ENCODE results near the gene CIDEA. TPM values are rescaled to one million over a fixed set of nuclear protein-coding genes. Genes with fewer than 3 reads are reported as not detected.

CIDEA gene
- polyA plus RNA-seq, 2 donors, result 0.79 to 2.1 TPM

DNA sequence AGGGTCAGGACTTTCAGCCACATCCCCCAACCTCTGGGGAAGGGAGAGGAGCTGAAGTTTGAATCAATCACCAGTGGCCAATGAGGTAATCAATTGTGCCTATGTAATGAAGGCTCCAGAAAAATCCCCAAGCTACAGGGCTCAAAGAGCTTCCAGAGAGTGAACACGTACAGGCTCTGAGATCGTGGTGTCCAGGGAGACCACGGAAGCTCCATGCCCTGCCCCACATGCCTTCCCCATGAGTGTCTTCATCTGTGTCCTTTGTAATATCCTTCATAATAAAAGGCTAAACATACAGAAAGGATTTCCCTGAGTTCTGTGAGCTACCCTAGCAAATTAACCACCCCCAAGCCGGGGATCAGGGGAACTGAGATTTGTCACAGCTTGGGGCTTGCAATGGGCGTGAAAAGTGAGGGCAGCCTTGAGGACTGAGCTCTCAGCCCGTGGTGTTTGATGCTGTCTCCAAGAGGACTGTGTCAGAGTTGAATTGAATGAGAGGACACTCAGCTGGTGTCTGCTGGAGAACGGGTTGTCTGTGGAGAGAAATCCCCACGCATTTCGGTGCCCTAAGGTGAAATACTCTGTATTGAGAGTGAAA is 28.4 kb downstream of the CIDEA start:
- Histone ChIP-seq H3K27ac (ENCODE audit: low read depth in 2 of 2, low read length in 1 of 2) (no peak overlapping the region), H3K4me3 (ENCODE audit: low read depth in 1 of 2, low read length in 2 of 2) (no peak overlapping the region), H3K9me3 (ENCODE audit: control insufficient read depth in 2 of 2, insufficient read depth in 1 of 2, low read depth in 1 of 2, low read length in 1 of 2) (no peaks in the 10 kb centered on the region), H3K27me3 (ENCODE audit: control insufficient read depth in 1 of 2, insufficient read depth in 2 of 2, low read length in 2 of 2) (no peaks in the 10 kb centered on the region), H3K36me3 (ENCODE audit: control insufficient read depth in 2 of 2, insufficient read depth in 2 of 2, low read length in 1 of 2) (no peaks in the 10 kb centered on the region), H3K4me1 (ENCODE audit: control insufficient read depth in 2 of 2, insufficient read depth in 2 of 2, low read length in 1 of 2) (peaks cover 5 to 6% of the 10 kb centered on the region in 2 donors)
- 64 to 72% methylated on average over 9 of the region's 9 CpGs for WGBS, 2 donors

DNA sequence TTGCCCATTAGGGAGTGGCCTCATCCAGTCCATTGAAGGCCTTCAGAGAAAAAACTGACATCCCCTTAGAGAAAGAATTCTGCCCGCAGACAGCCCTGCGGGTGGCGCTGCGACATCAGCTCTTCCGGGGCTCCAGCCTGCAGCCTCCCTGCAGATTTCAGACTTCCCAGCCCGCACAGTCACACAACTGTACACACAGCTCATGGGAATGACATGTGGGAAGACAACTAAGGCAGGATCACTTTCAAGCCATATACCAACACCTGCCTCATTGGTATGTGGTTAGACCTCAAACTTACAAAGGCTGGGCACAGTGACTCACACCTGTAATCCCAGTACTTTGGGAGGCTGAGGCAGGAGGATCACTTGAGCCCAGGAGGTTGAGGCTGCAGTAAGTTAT is 29.1 kb downstream of the CIDEA start:
- H3K27me3 ChIP-seq (ENCODE audit: control insufficient read depth in 1 of 2, insufficient read depth in 2 of 2, low read length in 2 of 2), result no peaks in the 10 kb centered on the region
- H3K36me3 ChIP-seq (ENCODE audit: control insufficient read depth in 2 of 2, insufficient read depth in 2 of 2, low read length in 1 of 2), result no peaks in the 10 kb centered on the region
- peaks cover 4 to 5% of the 10 kb centered on the region in 2 donors for H3K4me1 ChIP-seq (ENCODE audit: control insufficient read depth in 2 of 2, insufficient read depth in 2 of 2, low read length in 1 of 2)
- H3K9me3 ChIP-seq (ENCODE audit: control insufficient read depth in 2 of 2, insufficient read depth in 1 of 2, low read depth in 1 of 2, low read length in 1 of 2), result no peaks in the 10 kb centered on the region
- H3K27ac ChIP-seq (ENCODE audit: low read depth in 2 of 2, low read length in 1 of 2), result no peak overlapping the region
- H3K4me3 ChIP-seq (ENCODE audit: low read depth in 1 of 2, low read length in 2 of 2), result no peak overlapping the region
- WGBS, 2 donors, result 68 to 76% methylated on average over 6 of the region's 6 CpGs

DNA sequence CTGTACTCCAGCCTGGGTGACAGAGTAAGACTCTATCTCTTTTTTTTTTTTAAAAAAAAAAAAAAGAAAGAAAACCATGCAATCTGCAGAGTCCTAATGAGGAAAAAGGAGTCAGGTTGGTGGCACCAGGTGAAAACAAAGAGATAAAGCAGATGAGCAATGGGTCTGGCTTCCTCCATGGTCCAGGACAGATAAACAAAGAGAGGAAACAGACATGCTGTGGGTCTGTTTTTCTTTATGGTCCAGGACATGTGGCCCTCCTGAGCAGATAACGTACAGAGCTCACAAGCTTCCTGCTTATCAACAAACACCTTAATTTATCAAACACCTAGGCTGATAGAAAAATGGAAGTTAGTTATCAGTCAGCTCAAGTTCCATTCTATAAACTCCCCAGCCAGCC is 29.5 kb downstream of the CIDEA start:
- H3K4me1 ChIP-seq (ENCODE audit: control insufficient read depth in 2 of 2, insufficient read depth in 2 of 2, low read length in 1 of 2), result peaks cover 4 to 5% of the 10 kb centered on the region in 2 donors
- 59 to 79% methylated on average over 1 of the region's 1 CpG for WGBS, 2 donors
- no peaks in the 10 kb centered on the region for H3K27me3 ChIP-seq (ENCODE audit: control insufficient read depth in 1 of 2, insufficient read depth in 2 of 2, low read length in 2 of 2)
- H3K9me3 ChIP-seq (ENCODE audit: control insufficient read depth in 2 of 2, insufficient read depth in 1 of 2, low read depth in 1 of 2, low read length in 1 of 2), result no peaks in the 10 kb centered on the region
- H3K27ac ChIP-seq (ENCODE audit: low read depth in 2 of 2, low read length in 1 of 2), result no peak overlapping the region
- H3K36me3 ChIP-seq (ENCODE audit: control insufficient read depth in 2 of 2, insufficient read depth in 2 of 2, low read length in 1 of 2), result no peaks in the 10 kb centered on the region
- no peak overlapping the region for H3K4me3 ChIP-seq (ENCODE audit: low read depth in 1 of 2, low read length in 2 of 2)

DNA sequence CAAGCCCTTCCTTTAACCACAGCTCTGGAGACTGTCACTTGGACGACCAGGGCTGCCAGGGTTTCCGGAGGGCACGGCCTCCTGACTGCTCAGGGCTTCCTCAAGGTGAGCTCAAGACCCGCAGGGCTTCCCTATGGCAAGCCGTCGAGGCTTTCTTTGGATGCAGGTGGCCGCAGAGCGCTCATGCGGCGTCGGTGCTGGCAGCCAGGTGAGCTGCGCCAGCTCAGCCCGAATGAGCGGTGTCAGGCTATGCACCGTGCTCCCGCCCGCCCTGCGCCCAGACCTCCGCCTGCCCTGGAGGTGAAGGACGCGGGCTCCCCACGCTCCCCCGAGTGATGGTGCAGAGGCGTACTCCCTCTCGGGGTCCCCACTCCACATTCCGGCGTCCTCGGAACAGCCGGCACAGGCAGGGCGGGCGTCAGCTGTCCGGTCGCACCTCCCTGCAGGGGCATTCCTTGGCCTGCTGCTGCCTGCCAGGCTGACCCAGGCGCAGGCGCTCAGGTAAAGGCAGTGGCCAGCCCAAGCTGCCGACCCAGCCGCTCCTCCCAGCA is 33.0 kb downstream of the CIDEA start:
- Histone ChIP-seq H3K4me3 (ENCODE audit: low read depth in 1 of 2, low read length in 2 of 2) (peak overlapping the region; percentile 36 to 53), H3K27me3 (ENCODE audit: control insufficient read depth in 1 of 2, insufficient read depth in 2 of 2, low read length in 2 of 2) (no peaks in the 10 kb centered on the region)
- 24 to 25% methylated on average over 37 of the region's 37 CpGs for WGBS, 2 donors

DNA sequence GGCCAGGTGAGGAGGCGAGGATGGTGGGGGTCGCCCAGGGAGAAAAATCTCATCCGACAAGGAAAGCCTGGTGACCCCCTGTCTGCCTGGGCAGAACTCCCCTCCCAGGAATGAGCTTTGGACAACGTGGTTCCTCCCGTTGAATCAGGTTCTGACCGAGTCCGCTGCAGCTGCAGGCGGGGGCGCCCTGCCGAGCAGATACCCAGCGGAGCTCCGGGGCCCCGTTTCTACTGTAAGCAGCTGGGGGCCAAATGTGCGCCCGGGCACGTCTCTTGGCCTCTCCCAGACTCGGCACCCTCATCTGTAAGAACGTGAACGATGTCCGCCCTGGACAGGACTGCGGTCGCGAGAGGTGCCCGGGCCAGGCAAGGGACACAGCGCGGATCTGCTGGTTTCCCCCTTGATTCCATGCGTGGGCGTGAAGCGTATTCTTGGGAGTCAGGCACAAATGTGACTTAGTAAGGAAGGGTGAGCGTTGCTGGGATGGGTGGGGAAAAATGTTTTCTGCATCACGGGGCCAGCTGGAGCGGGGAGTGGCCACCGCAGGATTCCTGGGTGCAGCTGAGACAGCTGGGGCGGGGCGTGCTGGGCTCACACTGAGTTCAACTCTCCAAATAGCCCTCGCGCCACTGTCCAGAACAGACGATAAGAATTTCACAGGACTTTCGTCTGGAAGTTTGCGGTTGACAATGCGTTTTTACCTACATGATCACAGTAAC is 33.7 kb downstream of the CIDEA start:
- Histone ChIP-seq H3K9me3 (ENCODE audit: control insufficient read depth in 2 of 2, insufficient read depth in 1 of 2, low read depth in 1 of 2, low read length in 1 of 2) (no peaks in the 10 kb centered on the region), H3K36me3 (ENCODE audit: control insufficient read depth in 2 of 2, insufficient read depth in 2 of 2, low read length in 1 of 2) (no peaks in the 10 kb centered on the region), H3K4me3 (ENCODE audit: low read depth in 1 of 2, low read length in 2 of 2) (peak overlapping the region; percentile 36 to 53), H3K27ac (ENCODE audit: low read depth in 2 of 2, low read length in 1 of 2) (peak overlapping the region; percentile 61 to 88), H3K27me3 (ENCODE audit: control insufficient read depth in 1 of 2, insufficient read depth in 2 of 2, low read length in 2 of 2) (no peaks in the 10 kb centered on the region), H3K4me1 (ENCODE audit: control insufficient read depth in 2 of 2, insufficient read depth in 2 of 2, low read length in 1 of 2) (peaks cover 4 to 5% of the 10 kb centered on the region in 2 donors)
- WGBS, 2 donors, result 2 to 3% methylated on average over 41 of the region's 41 CpGs

More for the DNA sequence above, 33.0 kb downstream of the CIDEA start:
- no peaks in the 10 kb centered on the region for H3K9me3 ChIP-seq (ENCODE audit: control insufficient read depth in 2 of 2, insufficient read depth in 1 of 2, low read depth in 1 of 2, low read length in 1 of 2)
- no peaks in the 10 kb centered on the region for H3K36me3 ChIP-seq (ENCODE audit: control insufficient read depth in 2 of 2, insufficient read depth in 2 of 2, low read length in 1 of 2)
- H3K4me1 ChIP-seq (ENCODE audit: control insufficient read depth in 2 of 2, insufficient read depth in 2 of 2, low read length in 1 of 2), result peaks cover 4 to 5% of the 10 kb centered on the region in 2 donors
- H3K27ac ChIP-seq (ENCODE audit: low read depth in 2 of 2, low read length in 1 of 2), result peak overlapping the region; percentile 52 to 88

DNA sequence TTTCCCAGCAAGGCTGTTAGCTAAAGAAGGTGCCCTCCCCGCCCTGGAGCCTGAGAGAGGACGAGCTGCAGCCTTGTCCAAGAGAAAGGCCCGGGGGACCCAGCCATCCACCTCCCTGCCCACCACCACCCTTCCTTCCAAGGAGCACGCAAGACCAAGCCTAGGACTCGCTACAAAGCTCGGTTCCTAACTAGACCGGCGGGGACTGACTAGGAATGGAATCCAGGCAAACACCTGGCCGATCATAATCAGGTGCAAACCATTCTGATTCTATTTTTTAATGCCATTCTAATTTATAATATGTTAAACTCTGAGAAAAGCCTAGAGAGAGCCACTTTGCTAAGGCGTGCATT is 34.2 kb downstream of the CIDEA start:
- H3K4me3 ChIP-seq (ENCODE audit: low read depth in 1 of 2, low read length in 2 of 2), result peak overlapping the region; percentile 36 to 53
- H3K27ac ChIP-seq (ENCODE audit: low read depth in 2 of 2, low read length in 1 of 2), result peak overlapping the region; percentile 61 to 88
- no peaks in the 10 kb centered on the region for H3K9me3 ChIP-seq (ENCODE audit: control insufficient read depth in 2 of 2, insufficient read depth in 1 of 2, low read depth in 1 of 2, low read length in 1 of 2)
- H3K36me3 ChIP-seq (ENCODE audit: control insufficient read depth in 2 of 2, insufficient read depth in 2 of 2, low read length in 1 of 2), result no peaks in the 10 kb centered on the region
- WGBS, 2 donors, result 13% methylated on average over 10 of the region's 10 CpGs
- H3K27me3 ChIP-seq (ENCODE audit: control insufficient read depth in 1 of 2, insufficient read depth in 2 of 2, low read length in 2 of 2), result no peaks in the 10 kb centered on the region
- H3K4me1 ChIP-seq (ENCODE audit: control insufficient read depth in 2 of 2, insufficient read depth in 2 of 2, low read length in 1 of 2), result peaks cover 4 to 5% of the 10 kb centered on the region in 2 donors

DNA sequence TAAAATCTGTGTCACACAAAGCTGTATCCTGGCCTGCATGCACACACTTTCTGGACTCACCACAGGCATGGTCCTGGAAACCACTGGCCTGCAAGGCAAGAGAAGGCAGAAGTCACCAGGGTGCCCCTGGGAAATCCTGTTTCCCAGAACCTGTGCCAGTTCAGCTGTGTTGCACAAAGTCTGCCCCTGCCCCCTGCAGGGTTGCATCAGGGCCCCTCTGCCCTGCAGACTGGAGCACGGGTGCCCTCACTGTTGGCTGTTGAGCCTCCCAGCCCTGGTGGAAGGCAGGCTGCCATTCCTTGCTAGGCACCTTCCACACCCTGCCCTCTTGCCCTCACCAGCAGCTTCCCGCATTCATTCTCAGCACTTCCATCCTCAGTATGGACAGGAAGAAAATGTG is 35.9 kb downstream of the CIDEA start:
- H3K27me3 ChIP-seq (ENCODE audit: control insufficient read depth in 1 of 2, insufficient read depth in 2 of 2, low read length in 2 of 2), result no peaks in the 10 kb centered on the region
- peaks cover 4 to 5% of the 10 kb centered on the region in 2 donors for H3K4me1 ChIP-seq (ENCODE audit: control insufficient read depth in 2 of 2, insufficient read depth in 2 of 2, low read length in 1 of 2)
- H3K4me3 ChIP-seq (ENCODE audit: low read depth in 1 of 2, low read length in 2 of 2), result no peak overlapping the region
- WGBS, 2 donors, result 86 to 91% methylated on average over 2 of the region's 2 CpGs
- no peaks in the 10 kb centered on the region for H3K36me3 ChIP-seq (ENCODE audit: control insufficient read depth in 2 of 2, insufficient read depth in 2 of 2, low read length in 1 of 2)
- H3K27ac ChIP-seq (ENCODE audit: low read depth in 2 of 2, low read length in 1 of 2), result no peak overlapping the region
- H3K9me3 ChIP-seq (ENCODE audit: control insufficient read depth in 2 of 2, insufficient read depth in 1 of 2, low read depth in 1 of 2, low read length in 1 of 2), result no peaks in the 10 kb centered on the region

DNA sequence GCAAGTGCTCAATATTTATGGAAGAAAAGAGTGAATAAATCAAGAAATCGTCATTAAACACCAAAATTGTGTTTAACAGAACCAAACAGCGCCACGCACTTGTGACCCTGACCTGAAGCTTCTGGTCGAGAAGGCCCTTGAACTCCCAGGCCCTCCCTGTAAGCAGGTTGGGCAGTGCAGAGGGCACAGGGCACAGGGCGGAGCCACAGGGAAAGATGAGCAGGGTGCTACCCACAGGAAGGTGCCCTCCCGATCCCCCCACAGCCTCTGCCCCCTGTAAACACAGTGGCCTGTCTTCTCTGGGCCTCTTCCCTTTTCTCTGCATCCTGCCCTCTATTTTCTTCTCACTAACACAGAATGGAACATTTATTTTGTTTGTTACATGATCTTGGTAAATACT is 37.0 kb downstream of the CIDEA start:
- Histone ChIP-seq H3K36me3 (ENCODE audit: control insufficient read depth in 2 of 2, insufficient read depth in 2 of 2, low read length in 1 of 2) (no peaks in the 10 kb centered on the region), H3K4me3 (ENCODE audit: low read depth in 1 of 2, low read length in 2 of 2) (no peak overlapping the region), H3K9me3 (ENCODE audit: control insufficient read depth in 2 of 2, insufficient read depth in 1 of 2, low read depth in 1 of 2, low read length in 1 of 2) (no peaks in the 10 kb centered on the region), H3K27ac (ENCODE audit: low read depth in 2 of 2, low read length in 1 of 2) (no peak overlapping the region), H3K27me3 (ENCODE audit: control insufficient read depth in 1 of 2, insufficient read depth in 2 of 2, low read length in 2 of 2) (no peaks in the 10 kb centered on the region), H3K4me1 (ENCODE audit: control insufficient read depth in 2 of 2, insufficient read depth in 2 of 2, low read length in 1 of 2) (peaks cover 4 to 5% of the 10 kb centered on the region in 2 donors)
- WGBS, 2 donors, result 84 to 89% methylated on average over 6 of the region's 6 CpGs

DNA sequence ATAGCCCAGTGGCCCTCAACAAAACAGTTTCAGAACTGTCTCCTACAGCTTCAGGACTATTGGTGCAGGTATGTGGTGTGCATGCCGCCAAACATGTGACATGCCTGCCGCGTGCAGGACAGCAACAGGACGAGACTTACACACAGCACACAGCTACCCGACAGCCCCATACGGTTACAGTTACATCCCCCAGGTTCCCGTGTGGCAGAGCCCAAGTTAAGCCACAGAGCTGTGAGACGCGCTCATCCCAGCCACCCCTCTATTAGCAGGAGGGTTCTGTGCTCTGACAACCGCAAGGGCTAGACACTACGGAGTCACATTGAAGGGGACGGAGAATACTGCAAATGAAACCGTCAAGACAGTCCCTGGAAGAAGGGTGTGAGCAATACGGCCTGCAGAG is 37.5 kb downstream of the CIDEA start:
- H3K27ac ChIP-seq (ENCODE audit: low read depth in 2 of 2, low read length in 1 of 2), result no peak overlapping the region
- WGBS, 2 donors, result 91 to 93% methylated on average over 14 of the region's 14 CpGs
- H3K4me1 ChIP-seq (ENCODE audit: control insufficient read depth in 2 of 2, insufficient read depth in 2 of 2, low read length in 1 of 2), result peaks cover 4 to 5% of the 10 kb centered on the region in 2 donors
- no peaks in the 10 kb centered on the region for H3K9me3 ChIP-seq (ENCODE audit: control insufficient read depth in 2 of 2, insufficient read depth in 1 of 2, low read depth in 1 of 2, low read length in 1 of 2)
- no peak overlapping the region for H3K4me3 ChIP-seq (ENCODE audit: low read depth in 1 of 2, low read length in 2 of 2)
- H3K27me3 ChIP-seq (ENCODE audit: control insufficient read depth in 1 of 2, insufficient read depth in 2 of 2, low read length in 2 of 2), result no peaks in the 10 kb centered on the region
- no peaks in the 10 kb centered on the region for H3K36me3 ChIP-seq (ENCODE audit: control insufficient read depth in 2 of 2, insufficient read depth in 2 of 2, low read length in 1 of 2)

All from esophagus (tissue), 2 donors.